ENCODE results near the gene NFILZ.

GRCh38 chr19:8638078-8638619, 7.7 kb downstream of the NFILZ start:
- TF ChIP-seq, protein P1, sequence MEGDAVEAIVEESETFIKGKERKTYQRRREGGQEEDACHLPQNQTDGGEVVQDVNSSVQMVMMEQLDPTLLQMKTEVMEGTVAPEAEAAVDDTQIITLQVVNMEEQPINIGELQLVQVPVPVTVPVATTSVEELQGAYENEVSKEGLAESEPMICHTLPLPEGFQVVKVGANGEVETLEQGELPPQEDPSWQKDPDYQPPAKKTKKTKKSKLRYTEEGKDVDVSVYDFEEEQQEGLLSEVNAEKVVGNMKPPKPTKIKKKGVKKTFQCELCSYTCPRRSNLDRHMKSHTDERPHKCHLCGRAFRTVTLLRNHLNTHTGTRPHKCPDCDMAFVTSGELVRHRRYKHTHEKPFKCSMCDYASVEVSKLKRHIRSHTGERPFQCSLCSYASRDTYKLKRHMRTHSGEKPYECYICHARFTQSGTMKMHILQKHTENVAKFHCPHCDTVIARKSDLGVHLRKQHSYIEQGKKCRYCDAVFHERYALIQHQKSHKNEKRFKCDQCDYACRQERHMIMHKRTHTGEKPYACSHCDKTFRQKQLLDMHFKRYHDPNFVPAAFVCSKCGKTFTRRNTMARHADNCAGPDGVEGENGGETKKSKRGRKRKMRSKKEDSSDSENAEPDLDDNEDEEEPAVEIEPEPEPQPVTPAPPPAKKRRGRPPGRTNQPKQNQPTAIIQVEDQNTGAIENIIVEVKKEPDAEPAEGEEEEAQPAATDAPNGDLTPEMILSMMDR (IDR thresholded peaks at IDR 0.05), result no peak
- TF ChIP-seq POLR2A (IDR thresholded peaks at IDR 0.05) (no peak), POLR2AphosphoS5 (IDR thresholded peaks at IDR 0.05) (no peak)
